H7 (cell line): Measurements from ENCODE around the gene DYTN. TPM values are rescaled to one million over a fixed set of nuclear protein-coding genes. Genes with fewer than 3 reads are reported as not detected.
"Not testable (repeated sequence)": the region's sequence is repeated elsewhere in the genome, so short reads cannot be mapped to it uniquely, and the experiment has no call there.

Experiments
- DNase-seq: peaks from one replicate; pipeline ENCODE4 v3.0.0; 2012
- H3K27me3 ChIP-seq: 2 replicates; pipeline ENCODE4 v1.6.0; 2011; ENCODE audit warnings: mild to moderate bottlenecking, low read length; ENCODE audit not compliant: control insufficient read depth, insufficient read depth
- H3K36me3 ChIP-seq: replicated peaks from 2 replicates; pipeline ENCODE4 v1.5.1; 2011; ENCODE audit warnings: low read length; ENCODE audit not compliant: control insufficient read depth, insufficient read depth
- H3K4me3 ChIP-seq: 2 replicates; pipeline ENCODE4 v1.5.1; 2011; ENCODE audit warnings: low read depth, mild to moderate bottlenecking, control low read depth, low read length, moderate library complexity; ENCODE audit not compliant: insufficient read depth
- total RNA-seq: library from RNA; depleted of rRNA; stranded (reverse); fragments of >200 nt; shearing (Covaris generic); gene quantifications from 2 replicates; pipeline ENCODE4 v1.2.3, GENCODE V29; 2014

Gene DYTN
- total RNA-seq, 1 experiment from 2014 or later = not detected

- no peak overlapping the region for H3K4me3 ChIP-seq
Measured at GRCh38 chr2:206721256-206721920, 3.2 kb upstream of the DYTN start.

GRCh38 chr2:206716623-206717022 is 1.6 kb downstream of the DYTN start:
- Histone ChIP-seq H3K27me3 (no peaks in the 10 kb centered on the region), H3K36me3 (no peaks in the 10 kb centered on the region), H3K4me3 (no peak overlapping the region)
- no peak for DNase-seq

More at GRCh38 chr2:206721256-206721920, 3.2 kb upstream of the DYTN start:
- H3K36me3 ChIP-seq = no peaks in the 10 kb centered on the region
- no peaks in the 10 kb centered on the region for H3K27me3 ChIP-seq
- no peak for DNase-seq

GRCh38 chr2:206715183-206715582 is 3.0 kb downstream of the DYTN start:
- DNase-seq, H3K36me3 ChIP-seq, H3K27me3 ChIP-seq, H3K4me3 ChIP-seq: not testable (repeated sequence)

GRCh38 chr2:206713746-206714145 is 4.5 kb downstream of the DYTN start:
- no peak for DNase-seq
- H3K4me3 ChIP-seq = no peak overlapping the region
- H3K36me3 ChIP-seq = no peaks in the 10 kb centered on the region

GRCh38 chr2:206708286-206708685 is 9.9 kb downstream of the DYTN start:
- Histone ChIP-seq H3K36me3 (no peaks in the 10 kb centered on the region), H3K27me3 (no peaks in the 10 kb centered on the region), H3K4me3 (no peak overlapping the region)
- no peak for DNase-seq

More at GRCh38 chr2:206713746-206714145, 4.5 kb downstream of the DYTN start:
- H3K27me3 ChIP-seq = no peaks in the 10 kb centered on the region

- Histone ChIP-seq H3K4me3 (no peak overlapping the region), H3K36me3 (no peaks in the 10 kb centered on the region), H3K27me3 (no peaks in the 10 kb centered on the region)
- DNase-seq = no peak
Measured at GRCh38 chr2:206707164-206707701, 11.0 kb downstream of the DYTN start.

GRCh38 chr2:206701952-206702605 is 16.1 kb downstream of the DYTN start:
- no peak for DNase-seq
- H3K27me3 ChIP-seq = no peaks in the 10 kb centered on the region
- no peaks in the 10 kb centered on the region for H3K36me3 ChIP-seq
- no peak overlapping the region for H3K4me3 ChIP-seq

GRCh38 chr2:206700156-206700555 is 18.0 kb downstream of the DYTN start:
- H3K27me3 ChIP-seq = no peaks in the 10 kb centered on the region
- H3K4me3 ChIP-seq = no peak overlapping the region
- no peaks in the 10 kb centered on the region for H3K36me3 ChIP-seq
- no peak for DNase-seq

- H3K4me3 ChIP-seq = no peak overlapping the region
- H3K36me3 ChIP-seq = no peaks in the 10 kb centered on the region
- no peaks in the 10 kb centered on the region for H3K27me3 ChIP-seq
- no peak for DNase-seq
Measured at GRCh38 chr2:206698811-206699210, 19.4 kb downstream of the DYTN start.

GRCh38 chr2:206696910-206697309 is 21.3 kb downstream of the DYTN start:
- DNase-seq = no peak
- no peaks in the 10 kb centered on the region for H3K36me3 ChIP-seq
- no peak overlapping the region for H3K4me3 ChIP-seq
- H3K27me3 ChIP-seq = no peaks in the 10 kb centered on the region

GRCh38 chr2:206693399-206694137 is 24.6 kb downstream of the DYTN start:
- no peaks in the 10 kb centered on the region for H3K27me3 ChIP-seq
- no peaks in the 10 kb centered on the region for H3K36me3 ChIP-seq
- no peak overlapping the region for H3K4me3 ChIP-seq
- peak; percentile 36 for DNase-seq

- no peaks in the 10 kb centered on the region for H3K27me3 ChIP-seq
- DNase-seq = no peak
- no peak overlapping the region for H3K4me3 ChIP-seq
Measured at GRCh38 chr2:206692971-206693370, 25.2 kb downstream of the DYTN start.

GRCh38 chr2:206688990-206689389 is 29.2 kb downstream of the DYTN start:
- no peaks in the 10 kb centered on the region for H3K27me3 ChIP-seq
- no peak overlapping the region for H3K4me3 ChIP-seq
- no peaks in the 10 kb centered on the region for H3K36me3 ChIP-seq
- DNase-seq = no peak

More at GRCh38 chr2:206692971-206693370, 25.2 kb downstream of the DYTN start:
- H3K36me3 ChIP-seq = no peaks in the 10 kb centered on the region

- Histone ChIP-seq H3K27me3 (no peaks in the 10 kb centered on the region), H3K36me3 (no peaks in the 10 kb centered on the region), H3K4me3 (no peak overlapping the region)
- DNase-seq = no peak
Measured at GRCh38 chr2:206688453-206688852, 29.7 kb downstream of the DYTN start.

GRCh38 chr2:206683546-206683945 is 34.6 kb downstream of the DYTN start:
- Histone ChIP-seq H3K36me3 (no peaks in the 10 kb centered on the region), H3K27me3 (no peaks in the 10 kb centered on the region), H3K4me3 (no peak overlapping the region)
- DNase-seq = no peak
